ENCODE results near the gene PHF23.

GRCh38 chr17:7281074-7281952 lies 42.1 kb upstream of the PHF23 start, which contains the start of gene SLC2A4:
- TF ChIP-seq CTCF (IDR thresholded peaks at IDR 0.05) (no peak), POLR2A (IDR thresholded peaks at IDR 0.05) (no peak), POLR2AphosphoS5 (IDR thresholded peaks at IDR 0.05) (no peak)
